Stimulated activated CD4-positive, alpha-beta T cell treated with anti-CD3 and anti-CD28 coated beads, TNF-alpha, amount 100 ng/mL, for 24 hours (primary cell): ENCODE measurements around the gene XRRA1.

Experiments used
- DNase-seq, 3 experiments: peaks; one replicate each; pipeline ENCODE4 v3.0.0-alpha.2; 2020; ENCODE audit warnings: low read depth in 3 of 3

Gene XRRA1

DNA sequence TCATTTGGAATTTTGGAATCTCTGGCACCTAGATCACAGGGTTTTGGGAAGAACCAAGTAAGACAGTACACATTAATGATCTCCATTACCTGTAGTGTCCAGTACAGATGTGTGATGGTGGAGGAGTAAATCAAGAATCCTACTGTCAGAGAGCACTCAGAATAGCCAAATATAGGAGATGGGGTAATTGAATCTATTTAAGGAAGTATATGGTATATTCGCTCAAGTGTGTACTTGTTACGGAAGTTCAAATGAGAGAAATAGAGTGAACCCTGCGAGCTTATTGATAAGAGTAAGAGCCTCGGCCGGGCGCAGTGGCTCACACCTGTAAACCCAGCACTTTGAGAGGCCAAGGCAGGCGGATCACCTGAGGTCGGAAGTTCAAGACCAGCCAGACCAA, 2.3 kb upstream of the XRRA1 start:
- DNase-seq: no peak

DNA sequence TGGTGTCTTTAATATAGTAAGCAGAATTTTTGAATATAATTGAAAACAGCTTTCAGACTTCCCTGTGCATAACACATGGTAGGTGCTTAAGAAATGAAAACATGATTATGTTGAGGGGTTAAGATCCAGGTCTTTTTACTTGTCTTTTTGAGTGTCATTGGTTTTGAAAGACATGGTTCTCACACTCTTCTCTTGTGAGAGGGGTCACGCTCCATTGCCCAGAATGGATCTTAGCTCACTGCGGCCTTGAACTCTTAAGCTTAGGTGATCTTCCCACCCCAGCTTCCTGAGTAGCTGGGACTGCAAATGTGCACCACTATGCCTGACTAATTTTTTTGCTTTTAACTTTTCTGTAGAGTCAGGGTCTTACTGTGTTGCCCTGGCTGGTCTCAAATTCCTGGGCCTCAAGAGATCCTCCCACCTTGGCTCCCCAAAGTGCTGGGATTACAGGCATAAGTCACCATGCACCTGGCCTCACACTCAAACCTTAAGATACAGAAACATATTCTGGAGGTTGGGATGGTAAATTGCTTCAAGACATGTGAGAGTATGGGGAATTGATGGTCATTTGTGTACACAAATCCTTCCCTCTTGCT, 1.6 kb upstream of the XRRA1 start:
- no peak for DNase-seq

DNA sequence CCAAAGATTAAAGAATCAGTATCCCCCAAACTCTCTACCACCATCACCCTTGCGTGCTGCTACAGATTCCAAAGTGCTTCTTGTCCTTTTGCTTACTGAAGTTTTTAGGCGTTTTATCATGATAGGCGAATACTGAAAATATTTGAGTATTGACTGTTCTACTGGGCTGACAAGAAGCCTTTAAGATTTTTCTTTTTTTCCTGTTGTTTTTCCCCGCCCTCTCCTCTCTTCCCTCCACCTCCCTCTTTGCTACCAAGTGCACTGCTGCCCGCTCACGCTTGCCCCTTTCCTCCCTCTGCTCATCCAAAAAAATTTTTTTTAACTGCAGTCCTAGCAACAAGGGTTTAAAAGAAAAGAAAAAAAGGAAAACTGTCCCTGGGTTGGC, 854 bp upstream of the XRRA1 start:
- no peak for DNase-seq

DNA sequence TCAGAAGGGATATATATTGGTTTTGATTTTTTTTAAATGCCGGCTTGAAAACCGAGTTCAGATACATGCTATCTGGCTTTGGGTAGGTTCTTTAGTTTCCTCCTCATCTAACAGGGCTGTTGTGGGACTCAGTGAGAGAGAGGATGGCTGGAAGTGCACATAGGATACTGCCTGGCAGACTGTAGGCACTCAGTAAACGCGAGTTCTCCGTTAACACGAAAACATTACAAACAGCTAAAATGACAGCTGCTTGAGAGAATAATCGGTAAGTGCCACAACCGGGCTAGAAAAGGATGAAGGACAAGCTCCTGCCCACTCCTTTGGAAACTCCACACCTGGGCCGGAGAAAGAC, 369 bp downstream of the XRRA1 start:
- DNase-seq: no peak

DNA sequence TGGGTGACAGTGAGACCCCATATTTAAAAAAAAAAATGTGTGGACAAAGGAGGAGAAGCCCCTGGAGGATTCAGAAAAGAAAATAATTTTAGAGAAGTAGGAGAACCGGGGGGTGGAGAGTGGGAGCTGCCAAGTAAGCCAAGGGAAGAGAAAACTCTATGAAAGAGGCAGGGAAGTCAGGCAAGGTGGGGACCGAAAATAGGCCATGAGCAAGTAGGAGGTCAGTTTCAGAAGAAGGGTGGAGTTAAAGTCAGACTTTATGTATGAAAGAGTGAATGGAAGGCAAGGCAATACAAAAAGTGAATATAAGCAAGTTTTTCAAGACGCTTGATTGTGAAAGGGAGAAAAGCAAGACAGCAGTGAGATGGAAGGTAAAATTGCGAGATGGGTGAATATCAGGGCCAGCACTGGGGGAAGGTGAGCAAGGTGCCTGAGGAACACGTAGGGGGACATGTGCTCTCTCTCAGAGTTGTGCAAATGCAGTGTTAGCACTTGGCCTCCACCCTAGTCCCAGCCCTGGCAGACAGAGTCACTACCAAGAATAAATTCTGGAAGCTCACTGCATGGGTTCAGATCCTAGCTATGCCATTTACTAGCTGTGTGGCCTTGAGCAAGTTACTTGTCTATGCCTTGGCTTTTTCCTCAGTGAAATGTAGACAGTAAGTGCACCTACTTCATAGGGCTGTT, 6.7 kb downstream of the XRRA1 start:
- no peak for DNase-seq

DNA sequence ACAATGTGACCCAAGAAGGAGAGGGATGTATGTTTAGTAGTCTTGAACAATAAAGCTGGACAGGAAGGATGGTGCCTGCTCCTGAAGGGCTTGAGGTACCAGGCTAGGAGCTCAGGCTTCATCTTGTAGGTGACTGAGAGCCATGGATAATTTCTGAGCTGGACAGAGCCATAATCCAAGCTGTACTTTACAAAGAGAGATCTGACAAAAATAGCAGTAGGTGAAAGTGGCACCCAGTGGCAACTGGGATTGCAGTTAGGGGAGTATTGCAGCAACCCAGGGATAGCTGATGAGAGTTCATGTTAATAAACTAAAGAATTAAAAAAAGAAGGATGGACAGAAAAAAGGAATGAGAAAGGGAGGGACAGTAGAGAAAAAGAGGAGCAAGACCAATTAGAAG, 7.4 kb downstream of the XRRA1 start:
- DNase-seq: no peak

DNA sequence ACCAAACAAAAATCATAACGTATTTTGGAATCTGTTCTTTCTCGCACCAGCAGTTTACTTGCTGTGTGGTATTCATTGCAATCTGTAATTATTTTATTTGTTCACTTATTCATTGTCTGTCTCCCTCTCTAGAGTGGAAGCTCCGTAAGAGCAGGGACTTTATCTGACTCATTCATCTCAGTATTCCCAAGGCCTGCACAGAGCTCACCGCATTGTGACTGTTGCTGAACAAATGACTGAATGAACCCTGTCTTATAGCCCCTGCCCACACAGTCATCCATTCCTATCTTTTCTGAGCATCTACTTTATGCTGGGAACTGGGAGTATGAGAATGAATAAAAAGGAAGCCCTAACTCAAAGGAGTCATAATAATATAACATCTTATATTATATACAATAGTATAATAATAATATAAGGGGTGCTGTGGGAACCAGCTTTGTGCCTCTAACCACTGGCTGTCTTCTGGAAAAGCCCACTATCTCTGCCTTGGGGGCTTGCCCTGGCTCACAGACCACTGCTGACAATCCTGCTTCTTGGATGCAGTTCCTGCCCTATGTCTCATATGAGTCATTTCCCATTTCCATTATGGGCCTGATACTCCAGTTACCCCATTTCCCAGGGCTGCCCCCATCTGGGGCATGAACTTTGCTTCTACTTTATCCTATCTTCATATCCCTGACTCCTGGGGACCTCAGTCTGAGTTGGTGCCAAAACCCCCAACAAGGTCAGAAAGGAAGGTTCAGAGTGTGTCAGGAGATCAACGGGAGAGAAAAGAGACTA, 11.0 kb downstream of the XRRA1 start:
- DNase-seq: no peak

DNA sequence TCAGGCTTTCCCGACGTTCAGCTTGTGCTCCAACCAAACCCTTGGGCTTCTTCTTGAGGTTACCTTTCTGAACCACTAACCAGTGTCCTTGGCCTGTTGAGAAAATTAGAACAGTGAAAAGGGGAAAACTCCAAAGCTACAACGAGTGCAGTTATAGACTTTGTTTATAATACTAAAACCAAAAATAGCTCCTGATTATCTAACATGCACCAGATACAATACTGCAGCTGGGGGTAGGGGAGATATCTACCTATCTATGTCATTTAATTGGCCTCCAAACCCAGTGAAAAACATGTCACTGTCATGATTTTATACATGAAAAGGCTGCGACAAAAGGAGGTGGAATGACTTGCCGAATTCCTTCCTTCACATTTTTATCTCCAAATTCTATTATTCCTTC, 11.9 kb downstream of the XRRA1 start:
- DNase-seq: no peak

DNA sequence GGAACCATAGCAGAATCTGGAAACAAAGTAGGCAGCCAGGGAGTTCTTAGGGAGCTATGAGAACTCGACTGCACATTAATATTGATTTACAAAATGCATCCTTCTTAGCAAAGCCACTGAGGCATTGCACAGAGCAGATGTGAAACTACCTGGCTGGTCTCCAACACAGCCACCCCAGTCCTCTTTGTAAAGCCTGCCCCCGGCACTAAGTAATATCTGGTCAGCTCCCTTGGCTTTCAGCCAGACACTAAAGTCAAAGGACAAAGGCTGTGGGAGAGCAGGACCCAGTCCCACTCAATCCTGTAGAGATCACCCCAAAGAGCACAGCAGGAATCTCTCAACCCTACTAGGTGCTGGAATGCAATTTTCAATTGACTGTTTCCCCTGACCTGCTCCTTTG, 12.8 kb downstream of the XRRA1 start:
- DNase-seq: no peak

DNA sequence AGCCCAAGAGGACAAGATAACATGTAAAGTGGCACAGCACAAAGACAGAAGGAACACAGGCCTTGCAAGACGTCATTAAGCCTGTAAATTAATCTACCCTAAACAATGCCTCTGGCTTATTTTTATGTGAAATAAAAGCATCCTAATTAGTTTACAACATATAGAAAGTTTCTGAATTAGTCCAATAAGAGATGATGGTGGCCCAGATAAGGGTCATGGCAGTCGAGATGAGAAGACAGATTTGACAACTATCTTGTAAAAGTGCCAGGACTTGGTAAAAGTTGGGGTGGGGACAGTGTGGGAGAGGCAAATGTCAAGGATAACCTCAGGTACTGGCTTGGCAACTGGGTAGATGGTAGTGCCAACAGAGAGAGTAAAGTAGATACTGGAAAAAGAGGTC, 13.6 kb downstream of the XRRA1 start:
- DNase-seq: no peak

DNA sequence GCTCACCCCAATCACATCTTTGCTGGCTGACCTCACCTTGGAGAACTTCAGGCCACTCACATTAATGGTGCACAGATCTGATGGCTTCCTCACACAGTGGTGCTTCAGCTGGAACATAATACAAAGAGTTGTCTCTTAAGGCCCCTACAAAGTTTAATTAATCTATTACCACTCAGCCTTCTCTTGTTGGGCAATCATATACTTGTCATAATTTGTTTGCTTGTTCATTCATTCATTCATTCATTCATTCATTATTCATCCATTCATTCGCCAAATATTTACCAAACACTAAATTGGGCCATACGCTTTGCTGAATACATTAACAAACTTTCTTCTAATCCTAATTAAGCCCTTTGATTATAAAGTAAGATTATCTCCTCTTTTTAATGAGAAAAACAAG, 15.1 kb downstream of the XRRA1 start:
- no peak for DNase-seq

DNA sequence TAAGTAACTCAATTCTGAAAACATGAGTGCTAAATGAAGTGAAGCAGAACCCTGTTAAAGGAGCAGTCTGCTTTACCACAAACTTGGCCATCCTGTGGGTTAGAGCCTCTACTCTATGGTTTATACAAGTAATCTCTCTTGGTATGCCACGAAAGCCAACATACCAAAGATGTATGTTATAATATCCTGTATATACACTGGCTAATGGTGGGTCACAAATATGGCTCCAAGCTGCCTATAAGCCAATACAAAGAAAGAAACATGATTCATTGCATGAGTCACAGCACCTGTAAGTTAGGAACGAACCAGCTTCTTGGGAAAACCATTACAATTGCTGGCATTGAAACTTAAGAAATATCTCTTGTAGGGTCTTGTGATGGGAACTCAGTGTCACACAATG, 16.1 kb downstream of the XRRA1 start:
- no peak for DNase-seq

DNA sequence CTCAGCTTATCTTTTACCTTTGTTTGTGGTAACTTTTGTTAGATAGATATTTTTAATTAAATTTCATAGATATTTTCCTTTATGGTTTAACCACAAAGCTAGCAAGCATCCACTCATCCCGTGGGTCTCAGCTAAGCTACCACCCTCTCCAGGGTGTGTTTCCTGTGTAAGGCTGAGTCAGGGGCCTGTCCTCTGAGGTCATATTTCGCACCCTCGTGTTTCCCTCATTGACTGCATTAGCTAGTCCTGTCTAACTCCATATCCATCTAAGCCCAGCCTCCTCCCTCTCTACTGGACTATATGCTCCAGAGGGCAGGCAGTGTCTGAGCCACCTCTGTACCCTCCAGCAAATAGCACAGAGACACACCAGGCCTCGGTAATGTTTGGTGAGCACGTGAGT, 16.7 kb downstream of the XRRA1 start:
- no peak for DNase-seq

DNA sequence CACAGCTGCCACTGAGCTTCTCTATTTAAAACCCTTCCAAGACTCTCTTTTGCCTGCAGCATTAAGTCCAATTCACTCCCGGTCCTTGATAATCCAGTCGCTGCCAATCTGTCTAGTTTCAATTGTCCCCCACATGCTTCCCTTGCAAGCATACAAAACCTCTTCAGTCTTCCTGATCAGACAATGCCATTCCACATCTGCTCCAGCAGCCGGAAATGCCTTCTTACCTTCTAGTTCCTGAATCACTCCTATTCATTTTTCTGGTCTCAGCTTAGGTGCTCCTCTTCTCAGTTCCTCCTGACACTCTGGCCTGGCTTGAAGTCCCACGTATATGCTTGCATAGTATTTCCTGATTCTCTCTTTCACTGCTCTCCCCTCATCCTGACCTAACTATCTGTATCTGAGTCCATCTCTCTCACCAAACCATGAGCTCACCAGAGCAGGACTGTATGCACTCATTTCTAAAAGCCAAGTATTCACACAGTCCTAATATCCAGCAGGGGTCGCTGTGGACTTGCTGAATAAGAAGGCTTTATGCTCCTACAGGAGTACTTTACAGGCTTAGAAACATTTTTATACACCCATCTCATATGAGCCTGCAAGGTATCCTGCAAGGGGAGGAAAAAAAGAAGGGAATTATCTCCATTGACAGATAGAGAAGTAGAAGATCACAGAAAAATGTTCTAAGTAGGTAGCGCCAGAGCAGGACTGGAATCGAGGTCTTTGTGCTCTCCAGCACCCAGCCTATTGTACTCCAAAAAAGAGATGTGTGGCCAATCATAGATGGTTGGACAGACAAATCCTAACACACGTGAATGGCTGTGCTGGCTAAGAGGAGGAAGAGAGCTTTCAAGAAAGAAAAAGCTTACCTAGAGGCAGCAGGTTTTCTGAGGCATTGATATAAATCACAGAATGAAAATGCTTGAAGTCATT, 19.2 kb downstream of the XRRA1 start:
- DNase-seq: peak; percentile 33 to 59 (median 35)

DNA sequence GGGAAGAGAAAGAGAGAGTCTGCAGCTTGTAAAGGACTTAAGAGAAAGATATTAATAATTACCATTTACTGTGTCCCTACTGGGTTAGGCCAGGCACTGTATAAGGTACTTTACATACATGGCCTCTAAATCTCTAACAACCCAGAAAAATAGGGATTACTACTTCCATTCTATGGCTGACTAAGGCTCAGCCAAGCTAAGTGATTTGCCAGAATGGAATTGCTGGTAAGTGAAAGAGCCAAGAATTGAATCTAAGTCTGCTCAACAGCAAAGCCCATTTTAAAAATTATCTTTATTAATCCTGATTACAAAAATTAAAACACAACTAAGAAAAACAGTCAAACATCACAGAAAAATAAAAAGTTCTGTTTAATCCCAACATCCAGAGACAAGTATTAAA, 21.4 kb downstream of the XRRA1 start:
- no peak for DNase-seq

DNA sequence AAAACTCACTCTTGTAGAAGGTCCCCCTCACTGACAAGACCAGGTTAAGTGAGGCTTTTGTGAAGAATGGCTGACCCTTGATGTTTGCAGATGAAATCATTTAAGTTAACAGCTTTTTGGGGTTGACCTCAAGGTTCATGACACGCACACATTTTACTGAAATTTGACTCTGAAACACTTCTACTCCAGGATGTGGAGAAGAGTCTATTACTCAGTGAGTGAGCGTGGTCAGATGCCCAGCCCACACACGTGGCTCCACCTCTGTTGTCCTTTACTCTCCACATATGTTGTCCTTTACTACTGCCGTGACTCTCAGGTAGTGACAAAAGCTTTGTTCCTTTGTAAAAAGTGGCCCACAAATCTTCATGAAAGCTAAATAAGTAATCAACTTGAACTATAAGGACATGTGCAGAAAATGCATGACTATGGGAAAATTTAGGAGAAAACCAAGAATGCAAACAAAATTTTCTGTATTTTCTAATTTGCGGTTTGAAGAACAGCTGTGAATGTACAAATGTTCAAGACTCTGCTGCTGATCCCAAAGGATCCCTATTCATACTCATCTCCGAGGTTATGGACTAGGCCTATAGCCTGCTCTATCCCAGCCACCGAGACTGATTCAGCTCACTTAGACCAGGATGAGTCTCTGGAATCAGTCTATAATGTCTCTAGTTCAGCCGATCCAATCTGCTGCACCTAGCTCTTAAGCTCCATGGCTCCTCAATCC, 22.4 kb downstream of the XRRA1 start:
- no peak for DNase-seq

DNA sequence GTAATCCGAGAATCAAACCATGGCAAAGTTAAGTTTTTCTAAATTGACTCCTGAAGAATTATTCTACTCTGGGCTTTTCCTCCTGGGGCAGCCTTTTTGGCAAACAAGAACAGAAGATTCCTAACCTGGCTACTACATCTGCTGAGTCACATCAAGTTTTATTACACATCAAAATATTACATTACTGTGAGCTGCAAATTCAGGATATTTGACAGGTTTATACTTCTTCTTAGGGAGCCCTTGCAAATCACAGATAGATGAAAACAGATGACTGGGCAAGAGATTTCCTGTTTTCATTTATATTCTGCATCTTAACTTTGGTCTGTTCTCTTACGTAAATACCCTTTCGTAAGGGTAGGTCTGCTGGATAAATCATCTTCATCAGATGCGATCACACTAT, 23.6 kb downstream of the XRRA1 start:
- DNase-seq: no peak

DNA sequence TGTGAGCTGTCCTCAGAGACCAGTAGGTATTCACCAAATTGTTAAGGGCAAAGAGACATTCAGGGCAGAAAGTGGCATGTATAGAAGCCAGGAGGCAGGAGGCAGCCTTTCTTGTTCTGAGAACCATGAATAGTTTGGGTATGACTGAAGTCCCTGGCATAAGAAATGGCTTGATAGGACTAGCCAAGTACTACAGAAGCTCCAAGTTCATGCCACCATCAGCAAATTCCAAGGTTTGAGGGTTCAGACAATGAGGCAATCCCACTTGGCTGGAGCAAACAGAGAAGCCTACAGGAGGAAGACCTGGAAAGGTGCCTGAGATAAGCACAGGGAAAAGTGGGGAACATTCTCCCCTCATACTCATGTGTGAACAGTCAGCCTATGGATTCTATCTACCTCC, 25.8 kb downstream of the XRRA1 start:
- no peak for DNase-seq

DNA sequence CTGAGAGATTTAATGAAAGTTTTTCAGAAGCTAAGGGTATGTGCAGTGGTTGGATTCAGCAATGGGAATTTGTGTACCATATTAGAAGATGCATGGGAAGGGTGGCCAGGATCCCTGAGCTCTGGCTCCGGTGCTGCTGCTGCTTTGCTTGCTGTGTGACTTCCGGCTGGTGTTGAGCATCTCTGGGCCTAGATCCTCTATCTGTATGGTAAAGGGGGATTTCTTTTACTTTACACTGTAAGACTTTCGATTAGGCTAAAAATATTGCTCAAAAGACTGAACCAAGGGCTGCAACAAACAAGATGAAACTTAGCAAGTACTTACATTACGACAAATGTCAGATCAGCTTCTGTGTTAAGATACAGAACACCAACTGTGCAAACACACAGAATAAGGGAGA, 39.1 kb downstream of the XRRA1 start:
- DNase-seq: no peak

DNA sequence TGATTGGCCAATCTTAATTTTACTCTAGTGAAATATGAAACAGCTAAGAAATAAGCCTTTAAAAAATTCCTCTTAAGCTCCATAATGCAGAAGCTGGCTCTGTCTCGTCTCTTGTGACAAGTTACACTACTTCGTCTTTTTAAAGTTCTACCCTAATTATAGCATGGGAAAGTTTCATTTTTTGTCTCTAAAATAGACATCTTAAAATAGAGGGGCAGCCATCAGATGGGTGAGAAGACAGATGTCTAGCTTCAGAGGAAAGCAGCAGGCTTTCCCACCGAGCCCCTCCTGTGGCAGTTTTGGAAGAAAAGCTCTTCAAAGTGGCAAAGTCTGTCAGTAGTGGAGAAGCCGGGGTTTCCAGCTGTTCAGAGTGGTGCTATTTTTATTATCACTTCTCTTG, 39.5 kb downstream of the XRRA1 start:
- DNase-seq: no peak

DNA sequence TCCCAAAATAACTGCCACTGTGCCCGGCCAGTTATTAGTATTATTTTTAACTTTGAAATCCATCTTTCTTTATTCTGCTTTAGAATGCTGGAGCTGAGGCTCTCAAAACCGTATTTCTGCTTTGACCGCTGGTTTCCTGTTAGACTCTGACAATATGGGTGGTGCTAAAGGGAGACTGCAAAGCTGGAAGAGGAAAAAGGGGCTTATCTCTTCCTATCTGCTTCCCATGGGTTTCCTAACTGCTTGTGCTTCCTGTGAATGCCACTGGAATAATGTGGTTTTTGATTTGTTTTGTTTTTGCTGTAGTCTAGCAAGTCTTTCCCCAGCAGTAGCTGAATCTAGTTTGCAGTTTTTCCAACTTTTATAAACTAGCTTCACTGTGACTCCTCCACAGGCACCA, 43.6 kb downstream of the XRRA1 start:
- DNase-seq: no peak

DNA sequence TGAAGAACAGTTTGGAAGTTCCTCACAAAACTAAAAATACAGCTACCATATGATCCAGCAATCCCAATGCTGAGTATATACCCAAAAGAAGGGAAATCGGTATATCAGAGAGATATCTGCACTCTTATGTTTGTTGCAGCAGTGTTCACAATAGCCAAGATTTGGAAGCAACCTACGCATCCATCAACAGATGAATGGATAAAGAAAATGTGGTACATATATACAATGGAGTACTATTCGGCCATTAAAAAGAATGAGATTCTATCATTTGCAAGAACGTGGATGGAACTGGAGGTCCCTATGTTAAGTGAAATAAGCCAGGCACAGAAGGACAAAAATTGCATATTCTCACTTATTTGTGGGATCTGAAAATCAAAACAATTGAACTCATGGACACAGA, 46.5 kb downstream of the XRRA1 start:
- DNase-seq: no peak
